B cell (primary cell): ENCODE data around the gene P3H3. TPM values are rescaled to one million over a fixed set of nuclear protein-coding genes. Genes with fewer than 3 reads are reported as not detected.

Source experiments
- ATAC-seq: fragments of 200-7000 bp; cut with Tn5 transposase; one replicate; pipeline ENCODE4 v1.10.0; 2021; ENCODE audit warnings: low read depth, mild to moderate bottlenecking, moderate number of reproducible peaks, moderate library complexity
- CTCF ChIA-PET: fragments of 350-600 bp; sonication (Branson Sonifier 250); formaldehyde crosslinking; loops from one replicate; lab custom pipeline; 2021; ENCODE audit warnings: antibody characterized with exemption, inconsistent platforms; lab: Charles Lee
- POLR2A ChIA-PET: fragments of 350-600 bp; sonication (Branson Sonifier 250); formaldehyde crosslinking; loops from one replicate; lab custom pipeline; 2021; ENCODE audit warnings: antibody characterized with exemption; lab: Charles Lee
- DNase-seq: peaks from one replicate; pipeline ENCODE4 v3.0.0; 2013
- H2AFZ ChIP-seq: 2 replicates; pipeline ENCODE4 v1.6.1; 2012; ENCODE audit warnings: mild to moderate bottlenecking, low read depth, low read length; ENCODE audit not compliant: insufficient read depth, poor library complexity, severe bottlenecking
- H3K27ac ChIP-seq, 2 donors: 1 replicate in 1 of 2; 2 replicates in 1 of 2; pipeline ENCODE4 v1.5.1; 2012 to 2013; ENCODE audit warnings: low read length in 2 of 2, mild to moderate bottlenecking in 2 of 2, moderate library complexity in 1 of 2
- H3K27me3 ChIP-seq, 4 experiments: fragments of 200-600 bp in 1 of 4; sonication (generic) in 1 of 4; replicated peaks in 1 of 4; 1 replicate in 2 of 4; 2 replicates in 2 of 4; pipeline versions ENCODE4 v1.6.1 to v1.7.0; 2013 to 2016; ENCODE audit warnings: low read length in 3 of 4, mild to moderate bottlenecking in 2 of 4, mixed read lengths in 1 of 4, moderate library complexity in 1 of 4; ENCODE audit not compliant: insufficient read depth in 4 of 4, control insufficient read depth in 3 of 4; ENCODE audit errors: control extremely low read depth in 1 of 4
- H3K36me3 ChIP-seq, 2 experiments: replicated peaks in 1 of 2; 1 replicate in 1 of 2; 2 replicates in 1 of 2; pipeline versions ENCODE4 v1.6.1 to v1.7.1; 2013; ENCODE audit warnings: low read length in 1 of 2; ENCODE audit not compliant: insufficient read depth in 2 of 2, control insufficient read depth in 1 of 2; ENCODE audit errors: control extremely low read depth in 1 of 2, extremely low read depth in 1 of 2
- H3K4me1 ChIP-seq, 2 donors: fragments of 200-600 bp in 1 of 2; sonication (generic) in 1 of 2; 1 replicate in 1 of 2; 2 replicates in 1 of 2; pipeline versions ENCODE4 v1.5.1 to v1.6.1; 2013 to 2017; ENCODE audit warnings: low read length in 2 of 2; ENCODE audit not compliant: control insufficient read depth in 2 of 2, insufficient read depth in 2 of 2
- H3K4me2 ChIP-seq: replicated peaks from 2 replicates; pipeline ENCODE3; 2012; ENCODE audit warnings: mild to moderate bottlenecking, low read depth, low read length; ENCODE audit not compliant: poor library complexity, severe bottlenecking
- H3K4me3 ChIP-seq, 5 experiments: fragments of 200-600 bp in 1 of 5; sonication (generic) in 1 of 5; 1 replicate in 3 of 5; 2 replicates in 2 of 5; pipeline versions ENCODE4 v1.5.1 to v1.7.0; 2011 to 2016; ENCODE audit warnings: low read length in 4 of 5, mild to moderate bottlenecking in 4 of 5, low read depth in 2 of 5, control low read depth in 1 of 5, moderate library complexity in 1 of 5; ENCODE audit not compliant: insufficient read depth in 1 of 5; ENCODE audit errors: control extremely low read depth in 1 of 5, extremely low read depth in 1 of 5
- H3K79me2 ChIP-seq: fragments of 200-600 bp; sonication (generic); one replicate; pipeline ENCODE4 v1.6.0; 2016; ENCODE audit warnings: low read length; ENCODE audit not compliant: control insufficient read depth, insufficient read depth
- H3K9ac ChIP-seq: fragments of 200-600 bp; sonication (generic); 2 replicates; pipeline ENCODE4 v1.6.1; 2017; ENCODE audit warnings: mild to moderate bottlenecking, low read length, moderate library complexity
- H3K9me3 ChIP-seq, 3 donors: one replicate each; pipeline versions ENCODE4 v1.6.1 to v1.7.1; 2013; ENCODE audit warnings: low read length in 2 of 3; ENCODE audit not compliant: control insufficient read depth in 2 of 3, insufficient read depth in 1 of 3; ENCODE audit errors: control extremely low read depth in 1 of 3
- H4K20me1 ChIP-seq: 2 replicates; pipeline ENCODE4 v1.6.0; 2012; ENCODE audit warnings: mild to moderate bottlenecking, low read length; ENCODE audit not compliant: insufficient read depth, control insufficient read depth, poor library complexity, severe bottlenecking
- H3K27ac Mint-ChIP-seq: one replicate; pipeline ENCODE4 v1.8.0; 2021; ENCODE audit warnings: mixed read lengths
- H3K27me3 Mint-ChIP-seq: one replicate; pipeline ENCODE4 v1.8.0; 2021; ENCODE audit warnings: mixed read lengths
- H3K4me1 Mint-ChIP-seq: one replicate; pipeline ENCODE4 v1.8.0; 2021; ENCODE audit warnings: mixed read lengths
- H3K4me3 Mint-ChIP-seq: one replicate; pipeline ENCODE4 v1.8.0; 2021; ENCODE audit warnings: mixed read lengths
- H3K9me3 Mint-ChIP-seq: one replicate; pipeline ENCODE4 v1.8.0; 2022; ENCODE audit warnings: mixed read lengths; ENCODE audit not compliant: insufficient read depth
- CTCF ChIP-seq: fragments of 200-600 bp; IDR thresholded peaks from one replicate; pipeline ENCODE4 v1.8.0; 2022; ENCODE audit warnings: antibody characterized with exemption, mild to moderate bottlenecking
- EZH2 ChIP-seq: IDR thresholded peaks from 2 replicates; pipeline ENCODE4 v1.6.1; 2012; ENCODE audit warnings: borderline replicate concordance, low read depth, mild to moderate bottlenecking, moderate library complexity, low read length; ENCODE audit not compliant: insufficient read depth, poor library complexity, severe bottlenecking
- WGBS: methylation state at CpG from one replicate; pipeline ENCODE4 v1.1.5; 2013; ENCODE audit warnings: missing lambda C conversion rate; ENCODE audit not compliant: insufficient coverage; 5-methylcytosine and 5-hydroxymethylcytosine counted together
- intact Hi-C: fragments of 100-400 bp; cut with micrococcal nuclease; formaldehyde crosslinking; loops from one replicate; pipeline ENCODE4 v1.10.0; 2022
- polyA plus RNA-seq: library from polyadenylated mRNA; depleted of rRNA; stranded (reverse); fragments of >200 nt; gene quantifications from 2 replicates; pipeline ENCODE4 v1.2.3, GENCODE V29; 2012
- total RNA-seq, 2 donors: library from RNA; stranded (reverse); fragments of 120-200 nt in 1 of 2; gene quantifications; 1 replicate in 1 of 2; 2 replicates in 1 of 2; pipeline versions ENCODE4 v1.2.3 to v1.2.4, GENCODE V29; 2013 to 2022

P3H3 gene
- total and polyA plus RNA-seq, 2 donors (not counting 1 experiment from before 2014, with no cell fraction given), result 0.09 TPM; not detected in 1

GRCh38 chr12:6818645-6819044 is 9.6 kb upstream of the P3H3 start:
- CTCF ChIA-PET, result no interaction called here
- Histone ChIP-seq H3K9me3 (peaks cover 0 to 2% (median 0%) of the 10 kb centered on the region in 3 donors), H3K36me3 (no peaks in the 10 kb centered on the region), H4K20me1 (no peaks in the 10 kb centered on the region), H3K27me3 (peaks cover 0 to 52% (median 7%) of the 10 kb centered on the region in 4 experiments), H3K4me1 (peaks cover 11 to 14% of the 10 kb centered on the region in 2 donors), H2AFZ (no peak overlapping the region), H3K27ac (no peak overlapping the region), H3K4me3 (no peak overlapping the region), H3K9ac (no peak overlapping the region), H3K4me2 (no peak overlapping the region), H3K79me2 (no peaks in the 10 kb centered on the region)
- DNase-seq (no peak), ATAC-seq (no peak)
- TF ChIP-seq CTCF (no peak), EZH2 (no peak)
- H3K4me1 Mint-ChIP-seq, result peaks cover 10% of the 10 kb centered on the region
- WGBS, result 83% methylated on average over 1 of the region's 5 CpGs
- POLR2A ChIA-PET, result no interaction called here
- no peaks in the 10 kb centered on the region for H3K9me3 Mint-ChIP-seq
- intact Hi-C loops, result no loop called here
- H3K27ac Mint-ChIP-seq, result no peak overlapping the region
- peaks cover 51% of the 10 kb centered on the region for H3K27me3 Mint-ChIP-seq
- no peak overlapping the region for H3K4me3 Mint-ChIP-seq

- 91% methylated on average over 11 of the region's 13 CpGs for WGBS
- TF ChIP-seq EZH2, result no peak
- TF ChIP-seq CTCF, result no peak
- Histone ChIP-seq H3K4me1 (peaks cover 11 to 14% of the 10 kb centered on the region in 2 donors), H3K4me2 (no peak overlapping the region), H3K27ac (no peak overlapping the region), H4K20me1 (no peaks in the 10 kb centered on the region), H3K4me3 (no peak overlapping the region), H3K79me2 (no peaks in the 10 kb centered on the region), H3K36me3 (no peaks in the 10 kb centered on the region), H2AFZ (no peak overlapping the region), H3K9ac (no peak overlapping the region), H3K27me3 (peaks cover 0 to 51% (median 7%) of the 10 kb centered on the region in 4 experiments), H3K9me3 (peaks cover 0 to 2% (median 0%) of the 10 kb centered on the region in 3 donors)
- intact Hi-C loops, result no loop called here
- ChIA-PET POLR2A (no interaction called here), CTCF (no interaction called here)
- H3K27me3 Mint-ChIP-seq, result peaks cover 51% of the 10 kb centered on the region
- DNase-seq, result no peak
- no peak overlapping the region for H3K27ac Mint-ChIP-seq
- H3K9me3 Mint-ChIP-seq, result no peaks in the 10 kb centered on the region
- H3K4me3 Mint-ChIP-seq, result no peak overlapping the region
- ATAC-seq, result no peak
- peaks cover 10% of the 10 kb centered on the region for H3K4me1 Mint-ChIP-seq
These were observed 8.8 kb upstream of the P3H3 start for GRCh38 chr12:6819106-6820030.
